Keratinocyte (primary cell): ENCODE results near the gene G3BP2. TPM values are rescaled to one million over a fixed set of nuclear protein-coding genes. Genes with fewer than 3 reads are reported as not detected.

Source experiments
- DNase-seq: peaks from one replicate; pipeline ENCODE4 v3.0.0-alpha.2; 2011; ENCODE audit warnings: low read depth, missing footprints, low spot score
- FAIRE-seq: peaks from 2 replicates; lab custom pipeline; 2011; peaks lifted over from hg19 to GRCh38; lab: Jason Lieb, UNC
- H2AFZ ChIP-seq: 2 replicates; pipeline ENCODE4 v1.6.0; 2012; ENCODE audit warnings: low read length, control low read depth, inconsistent platforms; ENCODE audit not compliant: control insufficient read depth
- H3K27ac ChIP-seq: 2 replicates; pipeline ENCODE4 v1.5.1; 2011; ENCODE audit warnings: low read length; ENCODE audit not compliant: control insufficient read depth, insufficient read depth
- H3K27me3 ChIP-seq: 3 replicates; pipeline ENCODE4 v1.6.0; 2011; ENCODE audit warnings: low read length; ENCODE audit not compliant: control insufficient read depth, insufficient read depth; ENCODE audit errors: extremely low read depth
- H3K36me3 ChIP-seq, 2 experiments: 2 replicates in 1 of 2; 3 replicates in 1 of 2; pipeline ENCODE4 v1.5.1; 2011; ENCODE audit warnings: low read length in 2 of 2, mild to moderate bottlenecking in 1 of 2; ENCODE audit not compliant: control insufficient read depth in 2 of 2, insufficient read depth in 2 of 2; ENCODE audit errors: extremely low read depth in 1 of 2
- H3K4me1 ChIP-seq: 3 replicates; pipeline ENCODE4 v1.5.1; 2011; ENCODE audit warnings: low read length; ENCODE audit not compliant: control insufficient read depth, insufficient read depth; ENCODE audit errors: extremely low read depth
- H3K4me2 ChIP-seq: 3 replicates; pipeline ENCODE4 v1.6.0; 2011; ENCODE audit warnings: low read depth, low read length; ENCODE audit not compliant: control insufficient read depth, insufficient read depth; ENCODE audit errors: extremely low read depth
- H3K4me3 ChIP-seq, 3 experiments: fragments of 200-600 bp in 1 of 3; sonication (generic) in 1 of 3; 2 replicates in 2 of 3; 3 replicates in 1 of 3; pipeline ENCODE4 v1.5.1; 2011 to 2016; ENCODE audit warnings: low read length in 3 of 3, mild to moderate bottlenecking in 3 of 3, control low read depth in 2 of 3, inconsistent platforms in 1 of 3, low read depth in 1 of 3, mixed read lengths in 1 of 3, mixed run types in 1 of 3, moderate library complexity in 1 of 3; ENCODE audit not compliant: control insufficient read depth in 2 of 3, insufficient read depth in 2 of 3; ENCODE audit errors: extremely low read depth in 1 of 3
- H3K79me2 ChIP-seq: 2 replicates; pipeline ENCODE4 v1.6.0; 2012; ENCODE audit warnings: low read length; ENCODE audit not compliant: control insufficient read depth, insufficient read depth
- H3K9ac ChIP-seq: 3 replicates; pipeline ENCODE4 v1.6.0; 2011; ENCODE audit warnings: low read length; ENCODE audit not compliant: control insufficient read depth, insufficient read depth; ENCODE audit errors: extremely low read depth
- H3K9me1 ChIP-seq: 3 replicates; pipeline ENCODE4 v1.6.0; 2011; ENCODE audit warnings: low read length; ENCODE audit not compliant: control insufficient read depth, insufficient read depth; ENCODE audit errors: extremely low read depth
- H3K9me3 ChIP-seq: 2 replicates; pipeline ENCODE4 v1.5.1; 2012; ENCODE audit warnings: low read depth, low read length; ENCODE audit not compliant: control insufficient read depth
- H4K20me1 ChIP-seq: 3 replicates; pipeline ENCODE4 v1.6.0; 2011; ENCODE audit warnings: low read length; ENCODE audit not compliant: control insufficient read depth, insufficient read depth; ENCODE audit errors: extremely low read depth
- EZH2 ChIP-seq: IDR thresholded peaks from one replicate; pipeline ENCODE4 v1.6.1; 2012; ENCODE audit warnings: inconsistent platforms, mild to moderate bottlenecking, low read length, moderate library complexity
- dilution Hi-C: fragments of 300-500 bp; cut with MboI; formaldehyde crosslinking; loops from one replicate; pipeline ENCODE4 v1.7.0; 2020; ENCODE audit warnings: low sequenced_read_pairs; ENCODE audit not compliant: extremely low pct_ligation_motif_present
- polyA plus RNA-seq, 5 experiments: library from polyadenylated mRNA; depleted of rRNA in 3 of 5; stranded (reverse) in 3 of 5; stranded (forward) in 1 of 5; unstranded in 1 of 5; fragments of >200 nt; gene quantifications; 1 replicate in 1 of 5; 2 replicates in 3 of 5; 3 replicates in 1 of 5; pipeline versions ENCODE4 v1.2.1 to v1.2.3, GENCODE V29; 2011 to 2012; ENCODE audit warnings: missing spikeins in 2 of 5, low read depth in 1 of 5, low replicate concordance in 1 of 5
- small RNA-seq, 3 experiments: library from RNA; depleted of rRNA; stranded (forward); fragments of <200 nt; gene quantifications; one replicate each; pipeline ENCODE3, GENCODE V24; 2012; ENCODE audit warnings: low read depth in 3 of 3, low replicate concordance in 1 of 3; ENCODE audit not compliant: insufficient read length in 3 of 3
- TF ChIP-seq, protein P1 (sequence below), 3 experiments: IDR thresholded peaks in 1 of 3; conservative IDR thresholded peaks in 1 of 3; optimal IDR thresholded peaks in 1 of 3; 2 replicates in 2 of 3; 3 replicates in 1 of 3; pipeline versions ENCODE3 to v1.5.1; 2011; ENCODE audit warnings: low read length in 3 of 3, mild to moderate bottlenecking in 3 of 3, moderate library complexity in 2 of 3, control low read depth in 1 of 3, inconsistent platforms in 1 of 3; ENCODE audit not compliant: insufficient read depth in 2 of 3; ENCODE audit errors: extremely low read depth in 1 of 3

The G3BP2 gene
- polyA plus RNA-seq, 1 donor (not counting 4 experiments of a cell fraction or from before 2014, with no cell fraction given), result 137 TPM

DNA sequence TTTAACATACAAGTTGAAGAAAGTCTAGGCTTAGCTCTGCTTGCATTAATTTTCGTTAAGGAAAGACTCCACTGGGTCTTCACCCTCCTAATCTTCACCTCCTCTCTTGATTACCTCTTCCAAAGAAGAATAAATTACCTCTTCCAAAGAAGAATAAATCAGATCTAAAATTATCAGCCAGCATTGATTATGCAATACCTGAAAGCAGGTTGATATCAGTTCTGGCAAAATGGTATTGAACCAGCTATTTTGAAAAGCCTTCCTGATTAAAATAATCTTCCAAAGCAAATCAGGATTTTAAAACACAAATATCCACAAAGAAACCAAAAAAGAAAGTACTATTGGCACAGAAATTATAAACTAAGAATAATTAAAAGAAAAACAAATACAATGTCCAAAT, 79.8 kb downstream of the G3BP2 start:
- Histone ChIP-seq H3K9me1 (no peaks in the 10 kb centered on the region), H3K36me3 (no peaks in the 10 kb centered on the region), H3K9me3 (no peaks in the 10 kb centered on the region), H3K27me3 (no peaks in the 10 kb centered on the region), H3K4me1 (no peaks in the 10 kb centered on the region), H3K4me2 (no peak overlapping the region), H4K20me1 (no peaks in the 10 kb centered on the region), H3K27ac (no peak overlapping the region), H3K79me2 (no peaks in the 10 kb centered on the region), H3K4me3 (no peak overlapping the region), H3K9ac (no peak overlapping the region), H2AFZ (no peak overlapping the region)
- TF ChIP-seq, protein P1, sequence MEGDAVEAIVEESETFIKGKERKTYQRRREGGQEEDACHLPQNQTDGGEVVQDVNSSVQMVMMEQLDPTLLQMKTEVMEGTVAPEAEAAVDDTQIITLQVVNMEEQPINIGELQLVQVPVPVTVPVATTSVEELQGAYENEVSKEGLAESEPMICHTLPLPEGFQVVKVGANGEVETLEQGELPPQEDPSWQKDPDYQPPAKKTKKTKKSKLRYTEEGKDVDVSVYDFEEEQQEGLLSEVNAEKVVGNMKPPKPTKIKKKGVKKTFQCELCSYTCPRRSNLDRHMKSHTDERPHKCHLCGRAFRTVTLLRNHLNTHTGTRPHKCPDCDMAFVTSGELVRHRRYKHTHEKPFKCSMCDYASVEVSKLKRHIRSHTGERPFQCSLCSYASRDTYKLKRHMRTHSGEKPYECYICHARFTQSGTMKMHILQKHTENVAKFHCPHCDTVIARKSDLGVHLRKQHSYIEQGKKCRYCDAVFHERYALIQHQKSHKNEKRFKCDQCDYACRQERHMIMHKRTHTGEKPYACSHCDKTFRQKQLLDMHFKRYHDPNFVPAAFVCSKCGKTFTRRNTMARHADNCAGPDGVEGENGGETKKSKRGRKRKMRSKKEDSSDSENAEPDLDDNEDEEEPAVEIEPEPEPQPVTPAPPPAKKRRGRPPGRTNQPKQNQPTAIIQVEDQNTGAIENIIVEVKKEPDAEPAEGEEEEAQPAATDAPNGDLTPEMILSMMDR (optimal IDR thresholded peaks at IDR 0.05 in 1 of 3, IDR thresholded peaks at IDR 0.05 in 1 of 3, conservative IDR thresholded peaks at IDR 0.05 in 1 of 3; ENCODE audit: extremely low read depth in 1 of 3, insufficient read depth in 2 of 3, low read length in 3 of 3), result no peak
- no peak for TF ChIP-seq EZH2
- FAIRE-seq (no peak), DNase-seq (no peak)
- dilution Hi-C loops, result no loop called here

Small RNAs within 50 kb of the gene (small RNA-seq; reads per million reads assigned to genes)
- gene RF00019, result 0 reads per million in 3 experiments

Other genes with a start within 250 kb of the G3BP2 start
- 16.7 to 29.0 TPM (median 28.1 TPM) in 3 replicates for gene RCHY1, start 159.0 kb downstream of the G3BP2 start, polyA plus RNA-seq
- 6.4 to 11.9 TPM (median 9.4 TPM) in 3 replicates for gene THAP6, start 158.9 kb downstream of the G3BP2 start, polyA plus RNA-seq
- gene ODAPH, start 117.3 kb downstream of the G3BP2 start, polyA plus RNA-seq, result 0.45 to 0.94 TPM (median 0.59 TPM) in 3 replicates
- 0.50 to 0.64 TPM (median 0.61 TPM) in 3 replicates for gene CDKL2, start 42.9 kb downstream of the G3BP2 start, polyA plus RNA-seq
- 47.8 to 75.4 TPM (median 54.2 TPM) in 3 replicates for gene USO1, start 51.2 kb upstream of the G3BP2 start, polyA plus RNA-seq
- 0.03 TPM in 2 of 3 replicates, not detected in the other for gene PPEF2, start 229.0 kb upstream of the G3BP2 start, polyA plus RNA-seq